ENCODE results near the gene ATRNL1. TPM values are rescaled to one million over a fixed set of nuclear protein-coding genes. Genes with fewer than 3 reads are reported as not detected.

The ATRNL1 gene
- polyA plus RNA-seq, 1 of the 3 experiments (the other 2 are of a cell fraction): 0.67 TPM

DNA sequence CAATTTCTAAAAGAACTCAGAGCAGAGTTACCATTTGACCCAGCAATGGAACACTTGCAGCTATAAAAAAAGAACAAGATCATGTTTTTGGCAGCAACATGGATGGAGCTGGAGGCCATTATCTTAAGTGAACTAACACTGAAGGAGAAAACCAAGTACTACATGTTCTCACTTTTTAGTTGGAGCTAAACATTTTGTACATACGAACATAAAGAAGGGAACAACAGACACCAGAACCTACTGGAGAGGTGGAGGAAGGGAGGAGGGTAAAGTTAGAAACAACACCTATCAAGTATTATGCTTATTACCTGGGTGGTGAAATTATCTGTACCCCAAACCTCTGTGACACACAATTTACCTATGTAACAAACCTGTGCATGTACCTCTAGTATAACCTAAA is 329.5 kb downstream of the ATRNL1 start:
- H3K27ac ChIP-seq (ENCODE audit: low read depth in 2 of 2, low read length in 1 of 2): no peak overlapping the region
- POLR2A ChIA-PET: no interaction called here
- H3K9me3 ChIP-seq: no peaks in the 10 kb centered on the region
- H3K4me2 ChIP-seq: no peak overlapping the region
- H3K4me1 ChIP-seq (ENCODE audit: control insufficient read depth in 1 of 2, insufficient read depth in 2 of 2, low read depth in 1 of 2, low read length in 1 of 2): no peaks in the 10 kb centered on the region
- no peaks in the 10 kb centered on the region for H3K27me3 ChIP-seq (ENCODE audit: insufficient read depth)
- no peak overlapping the region for H3K9ac ChIP-seq
- CTCF ChIA-PET: interaction anchor here (1.0 kb wide), 1 partner anchor 10 kb away, joined by 3 read pairs; no protein-coding TSS in a partner anchor
- no peaks in the 10 kb centered on the region for H3K79me2 ChIP-seq (ENCODE audit: insufficient read depth)
- no peaks in the 10 kb centered on the region for H3K36me3 ChIP-seq (replicated peaks in 1 of 2; ENCODE audit: control insufficient read depth in 1 of 2, insufficient read depth in 2 of 2, low read length in 1 of 2)
- H2AFZ ChIP-seq (ENCODE audit: low read depth): no peak overlapping the region
- DNase-seq: no peak
- H4K20me1 ChIP-seq (ENCODE audit: insufficient read depth): no peaks in the 10 kb centered on the region
- 0% methylated on average over 1 of the region's 1 CpG for WGBS (ENCODE audit: low lambda C conversion rate)
- no peaks in the 10 kb centered on the region for H3K9me2 ChIP-seq
- no peak for TF ChIP-seq GATA2 (CRISPR knock-in tag; IDR thresholded peaks at IDR 0.05)
- no peak for TF ChIP-seq TEAD4 (IDR thresholded peaks at IDR 0.05; ENCODE audit: borderline replicate concordance, insufficient read depth)
- TF ChIP-seq, protein P1, sequence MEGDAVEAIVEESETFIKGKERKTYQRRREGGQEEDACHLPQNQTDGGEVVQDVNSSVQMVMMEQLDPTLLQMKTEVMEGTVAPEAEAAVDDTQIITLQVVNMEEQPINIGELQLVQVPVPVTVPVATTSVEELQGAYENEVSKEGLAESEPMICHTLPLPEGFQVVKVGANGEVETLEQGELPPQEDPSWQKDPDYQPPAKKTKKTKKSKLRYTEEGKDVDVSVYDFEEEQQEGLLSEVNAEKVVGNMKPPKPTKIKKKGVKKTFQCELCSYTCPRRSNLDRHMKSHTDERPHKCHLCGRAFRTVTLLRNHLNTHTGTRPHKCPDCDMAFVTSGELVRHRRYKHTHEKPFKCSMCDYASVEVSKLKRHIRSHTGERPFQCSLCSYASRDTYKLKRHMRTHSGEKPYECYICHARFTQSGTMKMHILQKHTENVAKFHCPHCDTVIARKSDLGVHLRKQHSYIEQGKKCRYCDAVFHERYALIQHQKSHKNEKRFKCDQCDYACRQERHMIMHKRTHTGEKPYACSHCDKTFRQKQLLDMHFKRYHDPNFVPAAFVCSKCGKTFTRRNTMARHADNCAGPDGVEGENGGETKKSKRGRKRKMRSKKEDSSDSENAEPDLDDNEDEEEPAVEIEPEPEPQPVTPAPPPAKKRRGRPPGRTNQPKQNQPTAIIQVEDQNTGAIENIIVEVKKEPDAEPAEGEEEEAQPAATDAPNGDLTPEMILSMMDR (IDR thresholded peaks at IDR 0.05): no peak
- TF ChIP-seq, protein P2, sequence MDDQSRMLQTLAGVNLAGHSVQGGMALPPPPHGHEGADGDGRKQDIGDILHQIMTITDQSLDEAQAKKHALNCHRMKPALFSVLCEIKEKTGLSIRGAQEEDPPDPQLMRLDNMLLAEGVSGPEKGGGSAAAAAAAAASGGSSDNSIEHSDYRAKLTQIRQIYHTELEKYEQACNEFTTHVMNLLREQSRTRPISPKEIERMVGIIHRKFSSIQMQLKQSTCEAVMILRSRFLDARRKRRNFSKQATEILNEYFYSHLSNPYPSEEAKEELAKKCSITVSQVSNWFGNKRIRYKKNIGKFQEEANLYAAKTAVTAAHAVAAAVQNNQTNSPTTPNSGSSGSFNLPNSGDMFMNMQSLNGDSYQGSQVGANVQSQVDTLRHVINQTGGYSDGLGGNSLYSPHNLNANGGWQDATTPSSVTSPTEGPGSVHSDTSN (IDR thresholded peaks at IDR 0.05): no peak
- no peak for TF ChIP-seq RFX5 (IDR thresholded peaks at IDR 0.05; ENCODE audit: low read length)
- no peak for TF ChIP-seq RAD21 (IDR thresholded peaks at IDR 0.05; ENCODE audit: low read length)
- no peak for TF ChIP-seq FOXJ3 (CRISPR knock-in tag; IDR thresholded peaks at IDR 0.05)
- TF ChIP-seq YY1 (IDR thresholded peaks at IDR 0.05; ENCODE audit: low read depth): no peak
- TF ChIP-seq RCOR1 (IDR thresholded peaks at IDR 0.05; ENCODE audit: low read length): no peak
- TF ChIP-seq, protein P3, sequence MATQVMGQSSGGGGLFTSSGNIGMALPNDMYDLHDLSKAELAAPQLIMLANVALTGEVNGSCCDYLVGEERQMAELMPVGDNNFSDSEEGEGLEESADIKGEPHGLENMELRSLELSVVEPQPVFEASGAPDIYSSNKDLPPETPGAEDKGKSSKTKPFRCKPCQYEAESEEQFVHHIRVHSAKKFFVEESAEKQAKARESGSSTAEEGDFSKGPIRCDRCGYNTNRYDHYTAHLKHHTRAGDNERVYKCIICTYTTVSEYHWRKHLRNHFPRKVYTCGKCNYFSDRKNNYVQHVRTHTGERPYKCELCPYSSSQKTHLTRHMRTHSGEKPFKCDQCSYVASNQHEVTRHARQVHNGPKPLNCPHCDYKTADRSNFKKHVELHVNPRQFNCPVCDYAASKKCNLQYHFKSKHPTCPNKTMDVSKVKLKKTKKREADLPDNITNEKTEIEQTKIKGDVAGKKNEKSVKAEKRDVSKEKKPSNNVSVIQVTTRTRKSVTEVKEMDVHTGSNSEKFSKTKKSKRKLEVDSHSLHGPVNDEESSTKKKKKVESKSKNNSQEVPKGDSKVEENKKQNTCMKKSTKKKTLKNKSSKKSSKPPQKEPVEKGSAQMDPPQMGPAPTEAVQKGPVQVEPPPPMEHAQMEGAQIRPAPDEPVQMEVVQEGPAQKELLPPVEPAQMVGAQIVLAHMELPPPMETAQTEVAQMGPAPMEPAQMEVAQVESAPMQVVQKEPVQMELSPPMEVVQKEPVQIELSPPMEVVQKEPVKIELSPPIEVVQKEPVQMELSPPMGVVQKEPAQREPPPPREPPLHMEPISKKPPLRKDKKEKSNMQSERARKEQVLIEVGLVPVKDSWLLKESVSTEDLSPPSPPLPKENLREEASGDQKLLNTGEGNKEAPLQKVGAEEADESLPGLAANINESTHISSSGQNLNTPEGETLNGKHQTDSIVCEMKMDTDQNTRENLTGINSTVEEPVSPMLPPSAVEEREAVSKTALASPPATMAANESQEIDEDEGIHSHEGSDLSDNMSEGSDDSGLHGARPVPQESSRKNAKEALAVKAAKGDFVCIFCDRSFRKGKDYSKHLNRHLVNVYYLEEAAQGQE (IDR thresholded peaks at IDR 0.05; ENCODE audit: low read depth, low read length): no peak
- TF ChIP-seq TCF12 (IDR thresholded peaks at IDR 0.05): no peak
- H3K4me3 ChIP-seq (ENCODE audit: low read depth in 2 of 2, low read length in 1 of 2): no peak overlapping the region
- no peaks in the 10 kb centered on the region for H3F3A ChIP-seq (replicated peaks; ENCODE audit: insufficient read depth)

DNA sequence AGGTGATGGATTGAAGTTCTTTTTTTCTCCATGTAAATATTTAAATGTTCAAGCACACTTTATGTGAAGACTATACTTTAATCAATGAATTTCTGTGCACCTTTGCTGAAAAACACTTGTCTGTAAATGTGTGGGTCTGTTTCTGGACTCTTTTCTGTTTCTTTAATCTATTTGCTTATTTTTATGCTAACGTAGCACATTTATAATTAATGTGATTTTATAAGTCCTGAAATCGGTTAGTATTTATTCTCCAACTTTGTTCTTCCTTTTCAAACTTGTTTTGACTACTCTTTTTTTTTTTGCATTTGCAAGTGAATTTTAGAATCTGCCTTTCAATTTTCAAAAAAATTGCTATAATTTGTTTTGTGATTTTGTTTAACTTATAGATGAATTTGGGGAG is 334.4 kb downstream of the ATRNL1 start:
- DNase-seq: no peak
- ChIA-PET POLR2A (no interaction called here), CTCF (no interaction called here)
- no peak overlapping the region for H2AFZ ChIP-seq (ENCODE audit: low read depth)
- no peaks in the 10 kb centered on the region for H3K9me2 ChIP-seq
- no peaks in the 10 kb centered on the region for H3K36me3 ChIP-seq (replicated peaks in 1 of 2; ENCODE audit: control insufficient read depth in 1 of 2, insufficient read depth in 2 of 2, low read length in 1 of 2)
- no peaks in the 10 kb centered on the region for H3F3A ChIP-seq (replicated peaks; ENCODE audit: insufficient read depth)
- H3K9ac ChIP-seq: no peak overlapping the region
- no peak overlapping the region for H3K4me2 ChIP-seq
- no peak overlapping the region for H3K4me3 ChIP-seq (ENCODE audit: low read depth in 2 of 2, low read length in 1 of 2)
- no peaks in the 10 kb centered on the region for H3K9me3 ChIP-seq
- H3K27me3 ChIP-seq (ENCODE audit: insufficient read depth): no peaks in the 10 kb centered on the region
- no peak overlapping the region for H3K27ac ChIP-seq (ENCODE audit: low read depth in 2 of 2, low read length in 1 of 2)
- H3K4me1 ChIP-seq (ENCODE audit: control insufficient read depth in 1 of 2, insufficient read depth in 2 of 2, low read depth in 1 of 2, low read length in 1 of 2): no peaks in the 10 kb centered on the region
- 20% methylated on average over 2 of the region's 2 CpGs for WGBS (ENCODE audit: low lambda C conversion rate)
- H4K20me1 ChIP-seq (ENCODE audit: insufficient read depth): no peaks in the 10 kb centered on the region
- no peaks in the 10 kb centered on the region for H3K79me2 ChIP-seq (ENCODE audit: insufficient read depth)
- TF ChIP-seq TAF1 (IDR thresholded peaks at IDR 0.05; ENCODE audit: borderline replicate concordance, low read depth, low read length) (no peak), RFX5 (IDR thresholded peaks at IDR 0.05; ENCODE audit: low read length) (no peak), EZH2phosphoT487 (IDR thresholded peaks at IDR 0.05; ENCODE audit: borderline replicate concordance, low read depth) (no peak), TCF12 (IDR thresholded peaks at IDR 0.05) (no peak), SIN3A (IDR thresholded peaks at IDR 0.05; ENCODE audit: borderline replicate concordance, low read depth, low read length) (no peak), POLR2AphosphoS5 (IDR thresholded peaks at IDR 0.05; ENCODE audit: low read depth, low read length) (no peak), RAD21 (IDR thresholded peaks at IDR 0.05; ENCODE audit: low read length) (no peak), NRF1 (IDR thresholded peaks at IDR 0.05; ENCODE audit: low read depth, low read length) (no peak), NFIC (IDR thresholded peaks at IDR 0.05; ENCODE audit: borderline replicate concordance) (no peak)
- TF ChIP-seq, protein P4, sequence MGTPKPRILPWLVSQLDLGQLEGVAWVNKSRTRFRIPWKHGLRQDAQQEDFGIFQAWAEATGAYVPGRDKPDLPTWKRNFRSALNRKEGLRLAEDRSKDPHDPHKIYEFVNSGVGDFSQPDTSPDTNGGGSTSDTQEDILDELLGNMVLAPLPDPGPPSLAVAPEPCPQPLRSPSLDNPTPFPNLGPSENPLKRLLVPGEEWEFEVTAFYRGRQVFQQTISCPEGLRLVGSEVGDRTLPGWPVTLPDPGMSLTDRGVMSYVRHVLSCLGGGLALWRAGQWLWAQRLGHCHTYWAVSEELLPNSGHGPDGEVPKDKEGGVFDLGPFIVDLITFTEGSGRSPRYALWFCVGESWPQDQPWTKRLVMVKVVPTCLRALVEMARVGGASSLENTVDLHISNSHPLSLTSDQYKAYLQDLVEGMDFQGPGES (IDR thresholded peaks at IDR 0.05; ENCODE audit: low read depth, low read length): no peak
- TF ChIP-seq, protein P5, sequence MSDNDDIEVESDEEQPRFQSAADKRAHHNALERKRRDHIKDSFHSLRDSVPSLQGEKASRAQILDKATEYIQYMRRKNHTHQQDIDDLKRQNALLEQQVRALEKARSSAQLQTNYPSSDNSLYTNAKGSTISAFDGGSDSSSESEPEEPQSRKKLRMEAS (IDR thresholded peaks at IDR 0.05; ENCODE audit: low read depth): no peak
